Stimulated activated naive B cell treated with anti-CD40 and anti-IgM and Interleukin-4, amounts not matched to agents 10 μg/mL and 1 μg/mL and 100 μg/mL, for 72 hours (primary cell): ENCODE measurements around the gene UST.
"Not testable (repeated sequence)": the region's sequence is repeated elsewhere in the genome, so short reads cannot be mapped to it uniquely, and the experiment has no call there.

ENCODE experiments used
- ATAC-seq, 2 donors: fragments of 150-1000 bp; cut with Tn5 transposase; replicated peaks; 2 replicates each; pipeline ENCODE4 v1.10.0; 2021; ENCODE audit warnings: moderate library complexity in 1 of 2
- DNase-seq: peaks from one replicate; pipeline ENCODE4 v3.0.0; 2021
- H3K27ac Mint-ChIP-seq: one replicate; pipeline ENCODE4 v1.8.0; 2022; ENCODE audit warnings: mild to moderate bottlenecking, mixed read lengths
- H3K27me3 Mint-ChIP-seq, 2 donors: one replicate each; pipeline ENCODE4 v1.8.0; 2022; ENCODE audit warnings: mixed read lengths in 2 of 2
- H3K36me3 Mint-ChIP-seq, 2 donors: one replicate each; pipeline ENCODE4 v1.8.0; 2022; ENCODE audit warnings: mixed read lengths in 2 of 2, mild to moderate bottlenecking in 1 of 2
- H3K4me1 Mint-ChIP-seq, 2 donors: one replicate each; pipeline ENCODE4 v1.8.0; 2022; ENCODE audit warnings: mixed read lengths in 2 of 2, mild to moderate bottlenecking in 1 of 2
- H3K4me3 Mint-ChIP-seq, 2 donors: one replicate each; pipeline ENCODE4 v1.8.0; 2022; ENCODE audit warnings: mild to moderate bottlenecking in 2 of 2, mixed read lengths in 2 of 2, moderate library complexity in 1 of 2
- H3K9me3 Mint-ChIP-seq, 2 donors: one replicate each; pipeline ENCODE4 v1.8.0; 2022; ENCODE audit warnings: mixed read lengths in 2 of 2, mild to moderate bottlenecking in 1 of 2

UST gene

GRCh38 chr6:148954934-148955333 is 208.1 kb downstream of the UST start:
- peaks cover 2 to 7% of the 10 kb centered on the region in 2 donors for H3K9me3 Mint-ChIP-seq
- H3K27me3 Mint-ChIP-seq: no peaks in the 10 kb centered on the region
- ATAC-seq: no peak
- DNase-seq: no peak
- peaks cover 22 to 41% of the 10 kb centered on the region in 2 donors for H3K36me3 Mint-ChIP-seq
- H3K4me1 Mint-ChIP-seq: peaks cover 6 to 13% of the 10 kb centered on the region in 2 donors
- H3K4me3 Mint-ChIP-seq: no peak overlapping the region
- H3K27ac Mint-ChIP-seq: no peak overlapping the region

GRCh38 chr6:148955441-148955840 is 208.6 kb downstream of the UST start:
- H3K36me3 Mint-ChIP-seq: peaks cover 25 to 43% of the 10 kb centered on the region in 2 donors
- H3K4me1 Mint-ChIP-seq: peaks cover 6 to 13% of the 10 kb centered on the region in 2 donors
- peaks cover 2 to 7% of the 10 kb centered on the region in 2 donors for H3K9me3 Mint-ChIP-seq

GRCh38 chr6:148956163-148956562 is 209.3 kb downstream of the UST start:
- not testable (repeated sequence) for H3K9me3 Mint-ChIP-seq

More at GRCh38 chr6:148955441-148955840, 208.6 kb downstream of the UST start:
- DNase-seq: no peak
- Mint-ChIP-seq H3K27ac (no peak overlapping the region), H3K27me3 (no peaks in the 10 kb centered on the region), H3K4me3 (no peak overlapping the region)
- no peak for ATAC-seq

DNA sequence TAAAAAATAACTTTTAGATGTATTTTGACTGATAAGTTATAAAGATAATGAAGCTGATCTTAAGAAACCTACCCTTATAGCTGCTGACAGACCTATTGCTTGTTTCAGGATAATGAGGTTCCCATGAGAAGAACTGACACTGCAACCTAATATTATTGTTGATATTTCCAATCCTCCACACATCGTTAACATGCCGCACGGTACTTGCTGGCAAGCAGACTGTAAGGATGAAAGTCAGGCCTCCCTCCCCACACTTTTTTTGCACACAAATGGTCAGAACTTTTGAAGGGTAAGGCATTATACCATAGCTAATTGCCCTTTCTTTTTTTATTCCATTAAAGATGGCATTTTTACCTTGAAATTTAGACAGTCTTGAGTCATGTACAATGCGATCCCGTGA is 210.9 kb downstream of the UST start:
- Mint-ChIP-seq H3K4me3 (no peak overlapping the region), H3K4me1 (peaks cover 7 to 13% of the 10 kb centered on the region in 2 donors), H3K27ac (no peak overlapping the region), H3K27me3 (no peaks in the 10 kb centered on the region), H3K36me3 (peaks cover 24 to 40% of the 10 kb centered on the region in 2 donors), H3K9me3 (peaks cover 2 to 7% of the 10 kb centered on the region in 2 donors)
- no peak for ATAC-seq
- DNase-seq: no peak

More at GRCh38 chr6:148956163-148956562, 209.3 kb downstream of the UST start:
- H3K27ac Mint-ChIP-seq, H3K4me3 Mint-ChIP-seq, ATAC-seq, H3K27me3 Mint-ChIP-seq, DNase-seq: not testable (repeated sequence)
- Mint-ChIP-seq H3K4me1 (peaks cover 6 to 13% of the 10 kb centered on the region in 2 donors), H3K36me3 (peaks cover 24 to 39% of the 10 kb centered on the region in 2 donors)

DNA sequence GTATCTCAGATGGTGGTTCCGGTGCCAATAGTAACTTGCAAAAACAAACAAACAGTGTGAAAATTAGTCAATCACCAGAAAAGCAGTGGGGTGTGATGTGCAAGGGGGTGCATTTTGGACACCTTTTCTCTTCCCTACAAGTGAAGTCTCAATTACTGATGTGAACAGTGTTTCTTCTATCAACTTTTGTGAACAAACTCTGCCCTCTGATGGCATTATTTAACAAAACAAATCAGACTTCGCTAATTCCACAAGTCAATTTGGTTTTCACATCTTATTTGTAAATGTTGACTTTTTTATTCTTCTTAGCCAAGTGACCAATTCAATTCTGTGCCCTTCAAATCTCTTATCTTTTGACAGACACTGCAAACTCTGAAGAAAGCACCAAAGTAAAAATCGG is 212.2 kb downstream of the UST start:
- no peak overlapping the region for H3K27ac Mint-ChIP-seq
- ATAC-seq (no peak), DNase-seq (no peak)
- H3K4me3 Mint-ChIP-seq: no peak overlapping the region
- no peaks in the 10 kb centered on the region for H3K27me3 Mint-ChIP-seq
- H3K9me3 Mint-ChIP-seq: peaks cover 2 to 7% of the 10 kb centered on the region in 2 donors
- H3K36me3 Mint-ChIP-seq: peaks cover 26 to 42% of the 10 kb centered on the region in 2 donors
- H3K4me1 Mint-ChIP-seq: peaks cover 8 to 13% of the 10 kb centered on the region in 2 donors

- no peak overlapping the region for H3K4me3 Mint-ChIP-seq
- H3K27ac Mint-ChIP-seq: no peak overlapping the region
- H3K9me3 Mint-ChIP-seq: peaks cover 2 to 7% of the 10 kb centered on the region in 2 donors
- H3K36me3 Mint-ChIP-seq: peaks cover 29 to 46% of the 10 kb centered on the region in 2 donors
- DNase-seq: no peak
- no peak for ATAC-seq
- peaks cover 8 to 13% of the 10 kb centered on the region in 2 donors for H3K4me1 Mint-ChIP-seq
- H3K27me3 Mint-ChIP-seq: no peaks in the 10 kb centered on the region
These were observed 212.7 kb downstream of the UST start for GRCh38 chr6:148959501-148959900.

DNA sequence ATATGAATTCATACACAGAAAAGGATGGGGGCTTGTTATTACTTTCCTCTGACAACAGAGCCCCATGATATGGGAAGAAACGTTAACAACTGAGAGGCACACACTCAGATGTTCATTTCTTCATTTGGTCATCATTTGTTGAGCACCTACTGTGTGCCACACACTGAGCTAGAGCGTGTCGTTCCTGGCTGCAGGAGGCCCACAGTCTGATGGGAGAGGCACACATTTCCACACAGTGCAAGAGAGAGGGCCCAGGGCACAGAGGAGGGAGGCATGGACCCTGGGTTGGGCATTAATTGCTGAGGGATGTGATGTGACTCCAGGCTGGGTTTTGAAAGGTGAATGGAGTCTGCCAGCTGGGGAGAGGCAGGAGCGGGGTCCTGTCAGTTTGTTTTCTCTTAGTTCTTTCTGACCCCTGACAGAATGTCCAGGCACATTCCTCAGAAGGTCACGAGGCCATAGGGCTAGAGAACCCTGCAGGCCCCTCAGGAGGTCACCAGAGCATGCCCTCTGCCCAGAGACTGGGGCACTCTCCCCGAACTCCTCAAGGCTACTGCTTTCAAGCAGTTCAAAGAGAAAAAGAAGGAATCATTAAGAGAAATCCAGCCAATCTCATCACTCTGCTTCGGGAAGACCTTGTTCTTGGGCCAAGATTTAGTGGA is 216.2 kb downstream of the UST start:
- no peak overlapping the region for H3K27ac Mint-ChIP-seq
- H3K4me3 Mint-ChIP-seq: no peak overlapping the region
- DNase-seq (no peak), ATAC-seq (no peak)
- peaks cover 27 to 38% of the 10 kb centered on the region in 2 donors for H3K36me3 Mint-ChIP-seq
- H3K27me3 Mint-ChIP-seq: no peaks in the 10 kb centered on the region
- H3K9me3 Mint-ChIP-seq: no peaks in the 10 kb centered on the region
- H3K4me1 Mint-ChIP-seq: peaks cover 8% of the 10 kb centered on the region in 2 donors

DNA sequence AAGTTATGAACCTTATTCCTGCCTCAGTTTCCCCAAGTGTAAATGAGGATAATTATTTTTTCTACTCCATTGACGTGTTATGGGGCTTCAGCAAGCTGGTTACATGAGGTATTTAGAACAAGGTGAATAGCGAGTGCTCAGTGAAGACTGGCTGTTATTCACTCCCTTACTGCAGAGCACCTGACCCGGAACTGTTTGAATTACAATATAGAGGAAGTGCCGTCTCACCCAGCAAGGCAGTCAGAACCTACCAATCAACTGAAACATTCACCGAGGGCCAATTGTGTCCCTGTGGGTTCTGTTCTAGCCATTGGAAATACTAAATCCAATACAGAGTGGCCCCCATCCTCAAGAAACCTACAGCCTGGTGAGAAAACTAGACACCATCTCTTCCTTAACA is 216.9 kb downstream of the UST start:
- H3K4me1 Mint-ChIP-seq: peaks cover 4 to 7% of the 10 kb centered on the region in 2 donors
- peaks cover 27 to 36% of the 10 kb centered on the region in 2 donors for H3K36me3 Mint-ChIP-seq
- DNase-seq (no peak), ATAC-seq (no peak)
- no peak overlapping the region for H3K4me3 Mint-ChIP-seq
- H3K27ac Mint-ChIP-seq: no peak overlapping the region
- H3K9me3 Mint-ChIP-seq: no peaks in the 10 kb centered on the region
- no peaks in the 10 kb centered on the region for H3K27me3 Mint-ChIP-seq

DNA sequence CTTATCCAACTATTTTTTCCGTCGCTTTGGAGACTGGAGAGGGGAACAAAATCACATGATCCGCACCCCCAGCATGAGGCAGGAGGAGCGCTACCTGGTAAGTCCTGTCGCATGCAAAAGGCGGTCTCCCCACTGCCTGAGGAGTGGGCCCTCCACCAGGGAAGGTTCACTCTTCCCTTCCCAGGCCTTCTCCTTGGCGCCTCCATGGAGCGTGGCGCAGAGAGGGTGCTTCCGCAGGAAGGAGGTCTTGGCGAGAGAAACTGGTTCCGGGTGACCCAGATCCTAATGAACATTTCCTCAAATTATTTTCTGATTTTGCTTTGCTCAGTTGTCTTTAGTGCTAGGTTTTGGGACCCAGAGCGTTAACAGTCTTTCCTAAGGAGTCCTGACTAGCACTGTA is 217.6 kb downstream of the UST start:
- ATAC-seq: no peak
- peaks cover 26 to 31% of the 10 kb centered on the region in 2 donors for H3K36me3 Mint-ChIP-seq
- H3K4me1 Mint-ChIP-seq: peaks cover 0 to 4% of the 10 kb centered on the region in 2 donors
- no peaks in the 10 kb centered on the region for H3K9me3 Mint-ChIP-seq
- H3K27me3 Mint-ChIP-seq: no peaks in the 10 kb centered on the region
- DNase-seq: no peak
- H3K4me3 Mint-ChIP-seq: no peak overlapping the region
- H3K27ac Mint-ChIP-seq: no peak overlapping the region

GRCh38 chr6:148965287-148965686 is 218.5 kb downstream of the UST start:
- Mint-ChIP-seq H3K9me3 (no peaks in the 10 kb centered on the region), H3K4me3 (no peak overlapping the region), H3K27me3 (no peaks in the 10 kb centered on the region), H3K4me1 (peaks cover 0 to 2% of the 10 kb centered on the region in 2 donors), H3K36me3 (peaks cover 26 to 31% of the 10 kb centered on the region in 2 donors), H3K27ac (no peak overlapping the region)
- ATAC-seq: no peak
- no peak for DNase-seq

DNA sequence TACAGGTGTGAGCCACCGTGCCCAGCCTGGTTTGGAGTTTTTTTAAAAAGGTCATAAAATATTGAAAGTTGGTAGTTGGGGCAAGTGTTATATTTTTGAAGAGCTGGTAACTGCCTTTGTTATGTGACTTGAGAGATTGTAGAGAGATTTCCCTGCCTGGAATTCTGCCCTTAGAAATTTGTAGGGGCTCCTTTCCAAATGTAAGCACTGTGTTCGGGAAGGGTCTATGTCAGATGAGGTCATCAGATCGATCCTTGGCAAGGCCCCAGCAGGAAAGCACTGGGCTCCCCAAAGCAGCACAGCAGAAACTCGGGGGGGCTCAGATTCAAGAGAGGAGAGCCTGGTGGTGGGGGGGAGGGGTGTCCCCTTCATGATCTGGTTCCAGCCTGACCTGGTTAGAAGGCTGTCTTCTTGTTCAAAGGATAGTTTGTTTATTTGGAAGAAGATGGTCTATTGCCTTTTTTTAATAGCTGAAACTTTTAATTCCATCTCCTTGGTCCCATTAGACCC is 220.2 kb downstream of the UST start:
- DNase-seq (no peak), ATAC-seq (no peak)
- Mint-ChIP-seq H3K27ac (no peak overlapping the region), H3K9me3 (no peaks in the 10 kb centered on the region), H3K4me1 (peaks cover 10 to 11% of the 10 kb centered on the region in 2 donors), H3K36me3 (peaks cover 29 to 38% of the 10 kb centered on the region in 2 donors), H3K27me3 (no peaks in the 10 kb centered on the region), H3K4me3 (no peak overlapping the region)

DNA sequence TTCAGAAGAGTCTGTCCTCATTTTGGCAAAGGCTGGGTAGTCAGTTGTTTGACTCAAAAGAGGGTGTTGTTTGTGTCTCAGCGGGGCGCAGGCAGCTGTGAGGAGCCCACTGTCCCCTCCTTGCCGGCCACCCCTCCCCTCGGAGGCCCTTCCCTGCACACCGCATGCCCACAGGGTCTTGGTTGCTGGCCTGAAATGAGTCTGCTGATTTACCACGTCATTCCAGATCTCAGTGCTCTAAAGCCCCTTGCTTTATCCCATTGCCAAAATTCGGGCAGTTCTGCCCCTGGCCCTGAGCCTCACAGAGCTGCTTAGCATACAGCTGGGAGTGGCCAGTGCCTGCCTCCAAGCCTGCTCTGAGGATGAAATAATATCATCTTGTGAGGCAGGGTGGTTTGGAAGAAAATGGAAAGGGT is 220.7 kb downstream of the UST start:
- no peak for DNase-seq
- Mint-ChIP-seq H3K36me3 (peaks cover 29 to 40% of the 10 kb centered on the region in 2 donors), H3K9me3 (no peaks in the 10 kb centered on the region), H3K4me3 (no peak overlapping the region), H3K4me1 (peaks cover 14 to 15% of the 10 kb centered on the region in 2 donors), H3K27ac (no peak overlapping the region), H3K27me3 (no peaks in the 10 kb centered on the region)
- ATAC-seq: no peak

DNA sequence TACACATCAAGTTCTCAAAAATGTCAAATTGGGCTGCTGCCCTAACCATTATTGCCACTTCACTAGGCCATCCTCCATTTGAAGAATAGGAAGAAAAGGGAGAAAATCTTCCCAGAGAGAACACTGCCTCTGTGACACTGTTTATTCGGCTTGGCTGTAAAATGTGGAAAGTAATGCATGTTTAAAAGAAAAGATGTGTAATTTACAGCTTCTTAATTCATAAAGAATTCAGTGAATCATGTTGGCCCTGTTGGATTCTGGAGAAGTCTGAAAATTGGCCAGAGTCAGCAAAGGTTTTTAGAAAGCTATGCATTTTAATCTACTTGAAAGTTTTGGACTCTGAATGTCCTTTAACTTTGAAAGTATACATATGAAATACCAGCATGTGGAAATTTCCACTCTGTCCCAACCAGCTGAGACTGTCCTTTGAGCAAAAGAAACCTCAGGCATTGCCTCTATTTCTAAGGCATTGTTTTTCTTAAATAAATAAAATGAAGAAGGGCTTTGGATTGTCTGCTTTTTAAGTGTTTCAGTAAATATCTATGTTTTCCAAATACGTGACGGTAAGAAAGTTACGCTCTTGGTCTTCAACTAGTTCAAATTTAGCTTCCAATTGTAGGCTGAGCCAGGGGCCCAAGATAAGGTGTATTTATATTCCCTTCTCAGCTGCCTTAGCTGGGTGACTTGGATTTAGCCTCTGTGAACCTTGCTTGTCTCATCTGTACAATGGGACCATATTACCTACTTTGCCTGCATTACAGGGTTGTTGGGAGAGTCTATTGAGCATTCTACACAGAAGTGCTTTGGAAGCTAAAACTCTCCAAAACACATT is 222.2 kb downstream of the UST start:
- ATAC-seq: no peak
- peaks cover 13 to 14% of the 10 kb centered on the region in 2 donors for H3K4me1 Mint-ChIP-seq
- H3K27me3 Mint-ChIP-seq: no peaks in the 10 kb centered on the region
- no peak overlapping the region for H3K27ac Mint-ChIP-seq
- peaks cover 27 to 38% of the 10 kb centered on the region in 2 donors for H3K36me3 Mint-ChIP-seq
- no peak for DNase-seq
- H3K4me3 Mint-ChIP-seq: no peak overlapping the region
- no peaks in the 10 kb centered on the region for H3K9me3 Mint-ChIP-seq

DNA sequence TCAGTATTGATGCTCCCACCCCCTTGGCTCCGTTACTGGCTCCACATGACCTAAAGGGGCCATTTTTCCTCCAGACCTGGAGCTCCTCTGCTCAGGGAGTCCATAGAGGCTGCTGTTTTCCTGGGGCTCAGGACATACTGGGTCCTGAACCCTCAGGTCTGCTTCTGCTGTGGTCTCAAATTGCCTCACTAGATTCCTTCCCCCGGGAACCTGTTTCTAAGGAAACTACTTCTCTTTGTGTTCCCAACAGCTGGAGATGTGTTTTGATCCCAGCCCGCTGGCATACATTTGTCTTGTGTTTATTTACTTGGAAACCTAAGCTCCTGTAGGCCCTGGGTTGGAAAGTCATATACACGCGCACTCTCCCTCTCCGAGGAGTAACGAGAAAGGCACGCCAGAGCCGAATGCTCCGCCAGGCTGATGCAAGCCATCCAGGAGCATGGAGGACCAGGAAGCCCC is 222.8 kb downstream of the UST start:
- H3K27me3 Mint-ChIP-seq: no peaks in the 10 kb centered on the region
- peaks cover 13 to 14% of the 10 kb centered on the region in 2 donors for H3K4me1 Mint-ChIP-seq
- H3K9me3 Mint-ChIP-seq: no peaks in the 10 kb centered on the region
- no peak overlapping the region for H3K27ac Mint-ChIP-seq
- peaks cover 23 to 33% of the 10 kb centered on the region in 2 donors for H3K36me3 Mint-ChIP-seq
- ATAC-seq: no peak
- H3K4me3 Mint-ChIP-seq: no peak overlapping the region
- no peak for DNase-seq
